ENCODE data around the gene GARIN1A. TPM values are rescaled to one million over a fixed set of nuclear protein-coding genes. Genes with fewer than 3 reads are reported as not detected.
"Not testable (repeated sequence)": the region's sequence is repeated elsewhere in the genome, so short reads cannot be mapped to it uniquely, and the experiment has no call there.

The GARIN1A gene
- total RNA-seq, 1 experiment from 2014 or later = 0.91 TPM

DNA sequence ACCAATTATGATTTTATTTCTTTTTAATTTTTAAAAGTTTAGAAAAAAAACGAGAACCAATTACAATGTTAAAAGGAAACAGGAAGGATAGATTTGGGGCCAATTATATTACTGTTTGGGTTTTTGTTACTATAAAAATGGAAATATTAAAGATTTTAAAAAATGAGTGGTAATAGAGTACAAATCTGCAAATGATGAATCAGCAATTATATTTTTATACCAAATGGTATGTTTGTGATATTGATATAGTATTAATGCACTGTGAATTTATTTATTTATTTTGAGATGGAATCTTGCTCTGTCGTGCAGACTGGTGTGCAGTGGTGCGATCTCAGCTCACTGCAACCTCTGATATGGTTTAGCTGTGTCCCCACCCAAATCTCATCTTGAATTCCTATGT, 11.5 kb upstream of the GARIN1A start:
- no peak overlapping the region for H3K4me2 ChIP-seq (ENCODE audit: low read length)
- no peaks in the 10 kb centered on the region for H3K4me1 ChIP-seq (ENCODE audit: insufficient read depth, low read length)
- H2AFZ ChIP-seq (ENCODE audit: low read length) = no peak overlapping the region
- ChIA-PET CTCF (interaction anchor here (0.7 kb wide), 1 partner anchor 73 kb away, joined by 8 read pairs; no protein-coding TSS in a partner anchor), POLR2A (ENCODE audit: unreplicated experiment) (interaction anchor here (0.7 kb wide), 1 partner anchor 140 kb away, joined by 11 read pairs; no protein-coding TSS in a partner anchor)
- no peak overlapping the region for H3K27ac ChIP-seq (ENCODE audit: low read length)
- TF ChIP-seq, protein P1, sequence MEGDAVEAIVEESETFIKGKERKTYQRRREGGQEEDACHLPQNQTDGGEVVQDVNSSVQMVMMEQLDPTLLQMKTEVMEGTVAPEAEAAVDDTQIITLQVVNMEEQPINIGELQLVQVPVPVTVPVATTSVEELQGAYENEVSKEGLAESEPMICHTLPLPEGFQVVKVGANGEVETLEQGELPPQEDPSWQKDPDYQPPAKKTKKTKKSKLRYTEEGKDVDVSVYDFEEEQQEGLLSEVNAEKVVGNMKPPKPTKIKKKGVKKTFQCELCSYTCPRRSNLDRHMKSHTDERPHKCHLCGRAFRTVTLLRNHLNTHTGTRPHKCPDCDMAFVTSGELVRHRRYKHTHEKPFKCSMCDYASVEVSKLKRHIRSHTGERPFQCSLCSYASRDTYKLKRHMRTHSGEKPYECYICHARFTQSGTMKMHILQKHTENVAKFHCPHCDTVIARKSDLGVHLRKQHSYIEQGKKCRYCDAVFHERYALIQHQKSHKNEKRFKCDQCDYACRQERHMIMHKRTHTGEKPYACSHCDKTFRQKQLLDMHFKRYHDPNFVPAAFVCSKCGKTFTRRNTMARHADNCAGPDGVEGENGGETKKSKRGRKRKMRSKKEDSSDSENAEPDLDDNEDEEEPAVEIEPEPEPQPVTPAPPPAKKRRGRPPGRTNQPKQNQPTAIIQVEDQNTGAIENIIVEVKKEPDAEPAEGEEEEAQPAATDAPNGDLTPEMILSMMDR (conservative IDR thresholded peaks at IDR 0.05; ENCODE audit: low read depth, low read length) = no peak
- no peaks in the 10 kb centered on the region for H3K79me2 ChIP-seq (ENCODE audit: low read length)
- no TSS peak for BruUV-seq (replicated peaks)
- H3K4me3 ChIP-seq (ENCODE audit: low read length) = no peak overlapping the region
- H3K9me3 ChIP-seq (ENCODE audit: low read length) = no peaks in the 10 kb centered on the region
- H3K36me3 ChIP-seq (ENCODE audit: low read depth, low read length) = 0 out of 2 replicates have a peak, but pooled peaks cover 6% of the 10 kb centered on the region
- ATAC-seq (no peak), DNase-seq (no peak)
- H3K27me3 ChIP-seq (ENCODE audit: low read length) = no peaks in the 10 kb centered on the region
- no peaks in the 10 kb centered on the region for H4K20me1 ChIP-seq (ENCODE audit: low read length)
- H3F3A ChIP-seq (ENCODE audit: low read length, unreplicated experiment) = no peaks in the 10 kb centered on the region
- intact Hi-C loops (cut with micrococcal nuclease) = no loop called here
- H3K9me2 ChIP-seq (replicated peaks; ENCODE audit: low read length) = no peaks in the 10 kb centered on the region
- no peak overlapping the region for H3K9ac ChIP-seq (ENCODE audit: low read length)

DNA sequence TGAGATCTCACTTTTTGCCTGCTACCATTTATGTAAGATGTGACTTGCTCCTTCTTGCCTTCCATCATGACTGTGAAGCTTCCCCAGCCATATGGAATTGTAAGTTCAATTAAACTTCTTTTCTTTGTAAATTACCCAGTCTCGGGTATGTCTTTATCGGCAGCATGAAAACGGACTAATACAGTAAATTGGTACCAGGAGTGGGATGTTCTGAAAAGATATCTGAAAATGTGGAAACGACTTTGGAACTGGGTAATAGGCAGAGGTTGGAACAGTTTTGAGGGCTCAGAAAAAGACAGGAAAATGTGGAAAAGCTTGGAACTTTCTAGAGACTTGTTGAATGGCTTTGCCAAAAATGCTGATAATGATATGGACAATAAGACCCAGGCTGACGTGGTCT, 10.6 kb upstream of the GARIN1A start:
- no peak for DNase-seq
- no TSS peak for BruUV-seq (replicated peaks)
- Histone ChIP-seq H3K27me3 (ENCODE audit: low read length) (no peaks in the 10 kb centered on the region), H2AFZ (ENCODE audit: low read length) (no peak overlapping the region), H3K9me2 (replicated peaks; ENCODE audit: low read length) (no peaks in the 10 kb centered on the region), H3K4me3 (ENCODE audit: low read length) (no peak overlapping the region), H3F3A (ENCODE audit: low read length, unreplicated experiment) (no peaks in the 10 kb centered on the region), H3K36me3 (ENCODE audit: low read depth, low read length) (0 out of 2 replicates have a peak, but pooled peaks cover 6% of the 10 kb centered on the region), H3K4me2 (ENCODE audit: low read length) (no peak overlapping the region), H3K9ac (ENCODE audit: low read length) (no peak overlapping the region), H3K79me2 (ENCODE audit: low read length) (no peaks in the 10 kb centered on the region), H3K27ac (ENCODE audit: low read length) (no peak overlapping the region), H3K4me1 (ENCODE audit: insufficient read depth, low read length) (no peaks in the 10 kb centered on the region), H4K20me1 (ENCODE audit: low read length) (no peaks in the 10 kb centered on the region), H3K9me3 (ENCODE audit: low read length) (no peaks in the 10 kb centered on the region)
- CTCF ChIA-PET = interaction anchor here (0.7 kb wide), 1 partner anchor 72 kb away, joined by 8 read pairs; no protein-coding TSS in a partner anchor
- ATAC-seq = no peak
- intact Hi-C loops (cut with micrococcal nuclease) = no loop called here
- POLR2A ChIA-PET (ENCODE audit: unreplicated experiment) = no interaction called here
- TF ChIP-seq, protein P1 (conservative IDR thresholded peaks at IDR 0.05; ENCODE audit: low read depth, low read length) = no peak
- TF ChIP-seq EZH2 (IDR thresholded peaks at IDR 0.05; ENCODE audit: low read length, unreplicated experiment) (no peak), EZH2phosphoT487 (IDR thresholded peaks at IDR 0.05; ENCODE audit: borderline replicate concordance, low read length) (no peak)

DNA sequence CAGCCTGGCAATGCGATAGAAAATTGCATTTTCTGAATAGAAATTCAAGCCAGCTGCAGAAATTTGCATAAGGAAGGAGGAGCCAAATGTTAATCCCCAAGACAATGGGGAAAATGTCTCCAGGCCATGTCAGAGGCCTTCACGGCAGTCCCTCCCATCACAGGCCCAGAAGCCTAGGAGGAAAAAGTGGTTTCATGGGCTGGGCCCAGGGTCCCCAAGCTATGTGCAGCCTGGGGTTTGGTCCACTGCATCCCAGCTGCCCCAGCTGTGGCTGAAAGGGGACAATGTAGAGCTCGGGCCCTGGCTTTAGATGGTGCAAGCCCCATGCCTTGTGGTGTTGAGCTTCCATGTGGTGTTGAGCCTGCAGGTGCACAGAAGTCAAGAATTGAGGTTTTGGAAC, 10.0 kb upstream of the GARIN1A start:
- Histone ChIP-seq H3K9me3 (ENCODE audit: low read length) (no peaks in the 10 kb centered on the region), H2AFZ (ENCODE audit: low read length) (no peak overlapping the region), H3K4me2 (ENCODE audit: low read length) (no peak overlapping the region), H3K4me3 (ENCODE audit: low read length) (no peak overlapping the region), H3K36me3 (ENCODE audit: low read depth, low read length) (0 out of 2 replicates have a peak, but pooled peaks cover 6% of the 10 kb centered on the region), H3K9me2 (replicated peaks; ENCODE audit: low read length) (no peaks in the 10 kb centered on the region), H3K27me3 (ENCODE audit: low read length) (no peaks in the 10 kb centered on the region), H3F3A (ENCODE audit: low read length, unreplicated experiment) (no peaks in the 10 kb centered on the region), H3K27ac (ENCODE audit: low read length) (no peak overlapping the region), H4K20me1 (ENCODE audit: low read length) (no peaks in the 10 kb centered on the region), H3K4me1 (ENCODE audit: insufficient read depth, low read length) (no peaks in the 10 kb centered on the region), H3K9ac (ENCODE audit: low read length) (no peak overlapping the region), H3K79me2 (ENCODE audit: low read length) (no peaks in the 10 kb centered on the region)
- ChIA-PET CTCF (no interaction called here), POLR2A (ENCODE audit: unreplicated experiment) (no interaction called here)
- ATAC-seq (no peak), DNase-seq (no peak)
- intact Hi-C loops (cut with micrococcal nuclease) = no loop called here
- TF ChIP-seq EZH2 (IDR thresholded peaks at IDR 0.05; ENCODE audit: low read length, unreplicated experiment) (no peak), EZH2phosphoT487 (IDR thresholded peaks at IDR 0.05; ENCODE audit: borderline replicate concordance, low read length) (no peak)
- TF ChIP-seq, protein P1 (conservative IDR thresholded peaks at IDR 0.05; ENCODE audit: low read depth, low read length) = no peak
- BruUV-seq (replicated peaks) = no TSS peak

DNA sequence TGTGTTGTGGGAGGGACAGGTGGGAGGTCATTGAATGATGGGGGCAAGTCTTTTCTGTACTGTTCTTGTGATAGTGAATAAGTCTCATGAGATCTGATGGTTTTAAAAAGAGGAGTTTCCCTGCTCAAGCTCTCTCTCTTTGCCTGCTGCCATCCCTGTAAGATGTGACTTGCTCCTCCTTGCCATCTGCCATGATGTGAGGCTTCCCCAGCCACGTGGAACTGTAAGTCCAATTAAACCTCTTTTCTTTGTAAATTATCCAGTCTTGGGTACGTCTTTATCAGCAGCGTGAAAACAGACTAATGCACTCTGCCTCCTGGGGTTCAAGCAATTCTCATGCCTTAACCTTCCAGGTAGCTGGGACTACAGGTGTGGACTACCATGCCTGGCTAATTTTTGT, 8.9 kb upstream of the GARIN1A start:
- BruUV-seq (replicated peaks); CTCF ChIA-PET; intact Hi-C loops (cut with micrococcal nuclease): not testable (repeated sequence)

More for the DNA sequence above, 8.9 kb upstream of the GARIN1A start:
- POLR2A ChIA-PET (ENCODE audit: unreplicated experiment); H3K9ac ChIP-seq (ENCODE audit: low read length); H3K27ac ChIP-seq (ENCODE audit: low read length); H3F3A ChIP-seq (ENCODE audit: low read length, unreplicated experiment); H3K9me3 ChIP-seq (ENCODE audit: low read length); H4K20me1 ChIP-seq (ENCODE audit: low read length); H3K36me3 ChIP-seq (ENCODE audit: low read depth, low read length); H3K4me1 ChIP-seq (ENCODE audit: insufficient read depth, low read length); H3K9me2 ChIP-seq (replicated peaks; ENCODE audit: low read length); H3K4me3 ChIP-seq (ENCODE audit: low read length); H3K79me2 ChIP-seq (ENCODE audit: low read length); H2AFZ ChIP-seq (ENCODE audit: low read length); ATAC-seq; DNase-seq; H3K4me2 ChIP-seq (ENCODE audit: low read length); H3K27me3 ChIP-seq (ENCODE audit: low read length): not testable (repeated sequence)

Measured in PC-3 (cell line).